ENCODE results near the gene ITGB6. TPM values are rescaled to one million over a fixed set of nuclear protein-coding genes. Genes with fewer than 3 reads are reported as not detected.

The ITGB6 gene
- total RNA-seq, 1 donor from 2014 or later = 5.0 TPM

Other genes with a start within 250 kb of the ITGB6 start
- 3.4 TPM for gene PLA2R1, start 137.7 kb downstream of the ITGB6 start, total RNA-seq